Bronchial epithelial cell (primary cell): ENCODE measurements around the gene NTRK3. TPM values are rescaled to one million over a fixed set of nuclear protein-coding genes. Genes with fewer than 3 reads are reported as not detected.

Source experiments
- DNase-seq: peaks from one replicate; pipeline ENCODE4 v3.0.0-alpha.2; 2010; ENCODE audit warnings: low read depth
- FAIRE-seq: peaks from 2 replicates; lab custom pipeline; 2011; peaks lifted over from hg19 to GRCh38; lab: Jason Lieb, UNC
- H3K27me3 ChIP-seq: 2 replicates; pipeline ENCODE4 v1.5.1; 2011; ENCODE audit warnings: low read length; ENCODE audit not compliant: control insufficient read depth, insufficient read depth
- H3K36me3 ChIP-seq: 2 replicates; pipeline ENCODE4 v1.5.1; 2011; ENCODE audit warnings: low read length; ENCODE audit not compliant: control insufficient read depth, insufficient read depth
- H3K4me3 ChIP-seq: 2 replicates; pipeline ENCODE4 v1.5.1; 2011; ENCODE audit warnings: mild to moderate bottlenecking, low read depth, low read length, control low read depth
- total RNA-seq: library from RNA; depleted of rRNA; stranded (reverse); fragments of >200 nt; gene quantifications from 2 replicates; pipeline ENCODE4 v1.2.1, GENCODE V29; 2014
- TF ChIP-seq, protein P1 (sequence below): IDR thresholded peaks from 2 replicates; pipeline ENCODE4 v1.5.1; 2011; ENCODE audit warnings: mild to moderate bottlenecking, moderate library complexity, low read length, control low read depth, inconsistent platforms; ENCODE audit not compliant: insufficient read depth, severe bottlenecking

The NTRK3 gene
- total RNA-seq = not detected in 2 replicates

DNA sequence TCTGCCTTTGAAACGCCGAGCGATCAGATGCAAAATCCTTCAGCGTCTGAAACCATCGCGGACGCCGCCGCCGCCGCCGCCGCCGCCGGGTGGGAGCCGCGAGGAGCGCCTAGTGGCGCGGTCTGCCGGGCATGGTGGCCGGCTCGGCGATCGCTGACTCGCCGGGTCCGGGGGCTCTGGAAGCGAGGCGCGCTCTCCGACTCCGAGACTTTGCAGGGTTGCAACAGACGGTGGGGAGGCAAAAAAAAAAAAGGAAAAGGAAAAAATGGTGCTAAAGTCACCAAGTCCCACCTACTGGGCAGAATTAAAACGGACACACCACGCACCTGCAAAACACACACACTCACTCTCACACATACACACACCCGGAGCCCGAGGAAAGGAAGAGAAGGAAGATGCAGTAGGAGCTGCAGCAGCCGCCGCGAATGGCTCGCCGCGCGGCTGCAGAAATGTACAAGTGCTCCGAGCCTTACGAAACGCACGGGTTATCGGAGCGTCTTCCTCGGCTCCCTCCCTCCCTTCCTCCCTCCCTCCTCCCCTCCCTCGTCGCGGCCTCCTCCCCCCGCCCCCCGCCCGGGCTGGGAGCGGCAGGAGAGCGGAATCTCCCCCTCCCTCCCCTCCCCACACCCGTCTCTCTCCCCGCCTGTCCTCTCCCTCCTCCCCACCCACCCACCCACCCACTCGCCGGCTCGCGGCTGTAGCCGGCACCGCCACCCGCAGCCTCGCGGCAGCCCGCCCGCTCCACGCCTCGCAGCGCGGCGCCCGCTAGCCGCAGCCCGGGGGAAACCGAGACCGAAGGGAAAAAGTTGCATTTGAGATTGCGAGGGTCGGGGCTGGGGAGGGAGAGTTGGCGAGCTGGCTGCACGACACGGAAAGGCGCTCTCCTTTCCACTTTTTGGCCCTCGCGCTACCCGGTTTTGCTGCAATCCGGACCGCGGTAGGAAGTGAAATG is at the start of gene NTRK3:
Gene NTRK3, minus strand, starts transcription at position 461 of the 952 bp plus-strand sequence. CDS start 586 bp downstream, outside the sequence.
- Histone ChIP-seq H3K27me3 (peaks cover 21% of the 10 kb centered on the region), H3K36me3 (no peaks in the 10 kb centered on the region), H3K4me3 (no peak within 1 kb of the TSS)
- TF ChIP-seq, protein P1, sequence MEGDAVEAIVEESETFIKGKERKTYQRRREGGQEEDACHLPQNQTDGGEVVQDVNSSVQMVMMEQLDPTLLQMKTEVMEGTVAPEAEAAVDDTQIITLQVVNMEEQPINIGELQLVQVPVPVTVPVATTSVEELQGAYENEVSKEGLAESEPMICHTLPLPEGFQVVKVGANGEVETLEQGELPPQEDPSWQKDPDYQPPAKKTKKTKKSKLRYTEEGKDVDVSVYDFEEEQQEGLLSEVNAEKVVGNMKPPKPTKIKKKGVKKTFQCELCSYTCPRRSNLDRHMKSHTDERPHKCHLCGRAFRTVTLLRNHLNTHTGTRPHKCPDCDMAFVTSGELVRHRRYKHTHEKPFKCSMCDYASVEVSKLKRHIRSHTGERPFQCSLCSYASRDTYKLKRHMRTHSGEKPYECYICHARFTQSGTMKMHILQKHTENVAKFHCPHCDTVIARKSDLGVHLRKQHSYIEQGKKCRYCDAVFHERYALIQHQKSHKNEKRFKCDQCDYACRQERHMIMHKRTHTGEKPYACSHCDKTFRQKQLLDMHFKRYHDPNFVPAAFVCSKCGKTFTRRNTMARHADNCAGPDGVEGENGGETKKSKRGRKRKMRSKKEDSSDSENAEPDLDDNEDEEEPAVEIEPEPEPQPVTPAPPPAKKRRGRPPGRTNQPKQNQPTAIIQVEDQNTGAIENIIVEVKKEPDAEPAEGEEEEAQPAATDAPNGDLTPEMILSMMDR = no peak
- DNase-seq (no peak), FAIRE-seq (no peak)

DNA sequence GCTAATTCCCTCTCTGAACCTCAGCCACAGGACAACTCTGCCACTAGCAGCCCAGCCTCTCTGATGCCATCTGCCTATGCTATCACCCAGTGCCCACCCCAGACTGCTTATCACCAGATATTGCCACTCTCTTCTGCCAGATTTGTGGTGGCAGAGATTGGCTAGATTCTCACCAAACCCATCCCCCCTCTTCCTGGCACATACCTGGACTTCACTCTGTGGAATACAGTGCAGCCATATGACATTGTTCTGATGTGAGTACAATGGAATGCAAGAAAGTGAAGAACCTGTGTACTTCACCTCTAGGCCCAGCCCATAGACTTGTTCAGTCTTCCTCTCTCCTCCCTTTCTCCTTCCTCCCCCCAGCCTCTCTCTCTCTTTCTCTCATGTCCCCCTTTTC is 46.9 kb upstream of the NTRK3 start:
- TF ChIP-seq, protein P1 = no peak
- Histone ChIP-seq H3K27me3 (no peaks in the 10 kb centered on the region), H3K36me3 (no peaks in the 10 kb centered on the region), H3K4me3 (no peak overlapping the region)
- FAIRE-seq (no peak), DNase-seq (peak; percentile 21)

DNA sequence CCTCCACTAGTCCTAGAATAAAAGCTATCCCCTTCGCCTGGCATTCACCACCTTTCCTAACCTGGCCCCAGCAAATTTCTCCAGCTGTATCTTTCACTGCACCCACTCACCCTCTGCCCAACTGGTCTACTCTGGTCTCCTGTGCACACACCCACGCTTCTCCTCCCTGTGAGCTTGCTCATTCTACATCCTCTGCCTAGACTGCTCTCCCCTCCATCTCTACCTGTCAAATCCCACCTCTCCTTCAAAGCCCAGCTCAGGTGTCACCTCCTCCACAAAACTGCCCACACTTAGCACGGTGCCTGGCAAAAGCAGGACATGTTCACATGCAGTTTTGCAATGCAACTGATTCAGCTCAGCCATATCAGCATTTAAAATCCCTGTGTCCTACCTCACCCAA is 45.8 kb upstream of the NTRK3 start:
- no peak overlapping the region for H3K4me3 ChIP-seq
- TF ChIP-seq, protein P1 = no peak
- no peaks in the 10 kb centered on the region for H3K27me3 ChIP-seq
- no peak for FAIRE-seq
- H3K36me3 ChIP-seq = no peaks in the 10 kb centered on the region
- DNase-seq = no peak

DNA sequence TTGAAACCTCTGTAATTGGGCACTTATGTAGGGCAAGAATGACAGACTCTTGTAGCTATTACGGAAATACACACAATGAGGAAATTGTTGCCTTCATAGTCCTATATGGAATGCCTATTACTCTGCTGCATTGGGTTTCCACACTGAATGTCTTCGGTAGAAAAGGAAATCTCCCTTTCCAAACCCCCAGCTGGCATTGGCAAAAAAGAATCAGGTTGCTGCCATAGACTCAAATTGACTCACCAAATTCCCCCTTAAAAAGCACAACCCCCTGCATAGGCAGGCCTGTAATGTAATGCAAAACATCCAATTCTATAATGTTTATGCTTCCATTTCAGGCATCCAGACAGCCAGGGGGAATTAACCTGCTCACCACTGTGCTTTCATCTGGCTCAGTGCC is 44.8 kb upstream of the NTRK3 start:
- Histone ChIP-seq H3K4me3 (no peak overlapping the region), H3K36me3 (no peaks in the 10 kb centered on the region), H3K27me3 (no peaks in the 10 kb centered on the region)
- TF ChIP-seq, protein P1 = no peak
- DNase-seq (no peak), FAIRE-seq (no peak)

DNA sequence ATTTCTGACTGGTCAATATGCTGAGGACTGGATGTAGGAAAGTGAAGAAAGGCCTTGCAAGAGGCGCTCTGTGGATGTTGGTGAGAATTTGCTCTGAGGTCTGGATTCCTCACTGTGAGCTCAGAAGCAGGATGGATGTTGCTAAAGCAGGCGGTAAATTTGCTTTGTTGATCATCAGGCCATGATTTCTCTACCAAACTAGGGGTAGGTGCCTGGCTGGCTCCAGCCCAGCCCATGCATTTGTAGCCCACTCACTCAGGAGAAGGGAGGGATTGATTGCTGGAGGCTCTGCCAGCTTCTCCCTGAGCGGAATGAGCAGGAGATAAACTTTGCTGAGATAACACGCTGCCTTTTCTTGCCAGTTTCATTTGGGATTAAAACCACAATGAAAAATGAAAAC is 44.3 kb upstream of the NTRK3 start:
- DNase-seq = no peak
- Histone ChIP-seq H3K36me3 (no peaks in the 10 kb centered on the region), H3K27me3 (no peaks in the 10 kb centered on the region), H3K4me3 (no peak overlapping the region)
- no peak for FAIRE-seq
- TF ChIP-seq, protein P1 = no peak
